ENCODE data around the gene PTGES. TPM values are rescaled to one million over a fixed set of nuclear protein-coding genes. Genes with fewer than 3 reads are reported as not detected.
A peak's percentile ranks its signal among the peaks of the same experiment; 100 is the strongest.

PTGES gene
- polyA plus RNA-seq, 1 donor = 9.2 TPM

DNA sequence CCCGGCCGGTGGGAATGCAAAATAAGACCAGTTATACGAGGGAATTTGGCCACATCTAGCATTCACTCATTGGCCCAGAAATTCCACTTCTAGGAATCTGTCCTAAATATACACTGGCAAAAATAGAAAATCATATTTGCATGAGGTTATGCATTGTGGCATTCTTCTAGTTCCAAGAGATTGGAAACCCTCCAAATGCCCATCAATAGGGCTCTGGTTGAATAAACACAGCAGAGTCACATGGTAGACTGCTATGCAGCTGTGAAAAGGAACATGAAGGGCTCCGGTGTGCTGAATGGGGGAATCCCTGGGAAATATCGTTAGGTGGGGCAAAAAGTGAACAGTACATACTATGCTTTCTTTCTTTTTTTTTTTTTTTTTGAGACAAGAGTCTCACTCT, 36.8 kb downstream of the PTGES start:
- DNase-seq = no peak

DNA sequence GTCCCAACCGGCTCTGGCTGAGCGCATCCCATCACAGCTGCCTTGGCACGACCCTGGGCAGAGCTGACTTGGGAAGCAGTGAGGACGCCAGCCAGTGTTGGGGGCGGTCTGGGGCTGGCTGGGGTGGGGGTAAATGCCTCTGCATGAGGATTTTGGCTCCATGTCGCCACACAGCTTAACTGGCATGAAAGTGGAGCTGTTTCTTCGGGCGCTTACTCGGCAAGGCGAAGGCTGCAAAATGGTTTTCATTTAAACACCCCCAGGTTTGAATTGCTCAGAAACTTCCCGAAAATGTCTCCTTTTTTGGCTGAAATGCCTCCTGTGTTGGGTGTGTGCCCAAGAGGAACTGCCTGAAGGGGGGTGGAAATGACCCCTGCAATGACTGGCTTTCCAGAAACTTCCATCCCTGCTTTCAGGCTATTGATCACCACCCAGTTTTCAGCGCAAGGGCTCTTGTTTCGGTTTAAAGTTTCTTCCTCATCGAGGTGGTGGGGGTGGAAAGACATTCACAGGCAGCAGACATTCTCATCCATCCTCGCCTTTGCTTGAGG, 38.3 kb downstream of the PTGES start:
- DNase-seq = no peak

DNA sequence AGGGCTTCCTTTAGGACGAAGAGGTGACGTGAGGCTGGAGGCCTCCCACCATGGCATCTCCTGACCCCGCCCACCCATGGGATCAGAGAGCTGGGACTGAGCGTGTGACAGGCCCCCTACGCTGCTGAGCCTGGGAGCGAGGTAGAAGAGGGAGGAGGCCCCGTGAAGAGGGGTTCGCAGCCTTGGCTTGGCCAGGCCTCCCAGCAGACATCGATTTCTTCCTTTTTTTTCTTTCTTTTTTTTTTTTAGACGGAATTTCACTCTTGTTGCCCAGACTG, 39.5 kb downstream of the PTGES start:
- DNase-seq = no peak

DNA sequence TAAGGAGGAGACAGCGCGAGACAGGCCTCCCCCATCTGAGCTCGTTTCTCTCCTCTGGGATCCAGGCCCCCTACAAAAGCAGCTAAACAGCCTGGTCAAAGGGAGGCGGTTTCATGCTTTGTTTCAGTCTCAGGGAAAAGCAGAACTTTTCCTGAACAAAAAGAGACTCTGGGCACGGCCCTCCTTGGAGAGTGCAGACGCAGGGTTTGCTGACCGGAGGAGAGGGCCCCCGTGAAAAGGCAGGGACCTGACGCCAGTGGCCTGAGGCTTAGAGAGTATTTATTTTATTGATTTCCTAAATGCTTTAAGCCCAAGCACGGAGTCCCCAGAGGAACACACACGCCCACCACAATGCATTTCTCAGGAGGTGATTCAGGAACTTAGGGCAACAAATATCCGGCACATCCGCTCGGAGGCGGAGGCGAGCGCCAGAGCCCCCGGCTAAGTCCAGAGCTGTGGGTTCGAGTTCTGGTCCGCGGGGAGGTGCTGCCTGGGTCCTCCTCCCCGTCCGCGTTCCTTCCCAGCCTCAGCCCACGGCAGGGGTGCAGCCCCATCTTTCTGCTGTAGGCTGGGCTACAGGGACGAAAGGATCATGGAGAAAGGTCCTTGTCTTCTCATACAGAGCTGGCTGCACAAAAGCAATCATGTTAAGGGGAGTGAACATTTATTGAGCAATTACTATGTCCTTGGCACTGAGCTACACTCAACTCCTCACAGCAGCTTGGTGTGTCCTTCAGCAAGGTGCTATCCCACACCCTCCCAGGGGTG, 40.0 kb downstream of the PTGES start:
- no peak for DNase-seq

DNA sequence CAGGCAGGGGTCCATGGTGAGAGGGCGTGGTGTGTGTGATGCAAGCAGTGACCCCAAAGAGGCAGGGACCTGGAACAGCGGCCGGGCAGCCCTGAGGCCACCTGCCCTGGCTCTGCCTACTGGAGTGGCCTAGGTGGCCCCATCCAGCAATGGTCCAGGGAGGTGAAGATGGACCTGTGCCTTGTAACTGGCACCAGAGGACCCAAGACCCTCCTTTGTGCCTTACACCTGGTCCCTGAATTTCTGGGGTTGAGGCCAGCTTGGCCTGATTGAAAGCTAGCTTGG, 42.7 kb downstream of the PTGES start:
- no peak for DNase-seq

DNA sequence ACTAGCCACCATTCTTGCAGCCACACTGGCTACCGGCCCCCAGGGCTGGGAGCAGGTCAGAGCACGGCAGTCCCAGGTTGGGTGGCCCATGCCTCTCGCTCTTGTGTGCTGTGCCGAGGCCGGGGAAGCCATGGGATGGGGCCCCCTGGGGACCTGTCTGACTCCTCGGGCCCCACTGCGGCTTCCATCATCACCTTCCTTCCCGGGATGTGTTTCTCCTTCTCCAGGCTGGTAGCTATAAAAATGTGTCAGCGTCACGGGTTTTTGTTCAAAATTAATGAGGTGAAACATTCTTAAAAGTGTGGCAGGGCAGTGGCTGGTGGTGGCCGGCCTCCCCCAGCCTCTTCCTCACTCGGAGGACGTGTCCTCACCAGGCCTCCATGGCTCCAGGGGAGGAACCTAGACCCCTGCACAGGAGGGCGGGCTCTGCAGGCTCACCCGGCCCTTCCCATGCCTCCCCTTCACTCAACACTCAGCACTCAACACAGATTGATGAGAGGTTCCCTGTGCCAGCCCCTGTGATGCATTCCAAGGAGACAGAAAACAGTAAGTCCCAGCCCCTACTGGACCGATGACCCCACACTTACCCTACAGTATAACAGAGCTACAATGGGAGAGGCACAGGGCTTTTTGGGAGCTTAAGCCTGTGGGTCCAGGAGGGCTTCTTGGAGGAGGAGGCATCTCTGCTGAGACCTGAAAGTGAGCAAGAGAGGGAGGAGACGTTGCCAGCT, 43.2 kb downstream of the PTGES start:
- DNase-seq = no peak

DNA sequence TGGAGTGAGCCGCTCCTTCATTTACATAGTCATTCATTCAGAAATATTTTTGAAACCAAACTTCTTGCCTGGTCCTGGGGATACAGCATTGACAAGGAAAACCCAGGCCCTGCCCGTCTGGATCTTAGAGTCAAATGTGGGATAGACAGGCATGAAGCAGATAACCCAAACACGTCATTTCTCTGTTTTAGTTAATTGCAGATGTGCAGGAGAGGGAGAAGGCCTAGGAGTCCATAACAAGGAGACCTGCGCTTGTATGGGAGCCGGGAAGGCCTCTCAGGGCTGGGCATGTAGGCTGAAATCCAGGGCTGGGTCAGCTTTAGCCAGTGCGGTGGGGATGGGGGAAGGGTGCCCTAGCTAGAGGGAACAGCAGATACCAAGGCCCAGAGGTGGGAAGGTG, 44.0 kb downstream of the PTGES start:
- DNase-seq = no peak

DNA sequence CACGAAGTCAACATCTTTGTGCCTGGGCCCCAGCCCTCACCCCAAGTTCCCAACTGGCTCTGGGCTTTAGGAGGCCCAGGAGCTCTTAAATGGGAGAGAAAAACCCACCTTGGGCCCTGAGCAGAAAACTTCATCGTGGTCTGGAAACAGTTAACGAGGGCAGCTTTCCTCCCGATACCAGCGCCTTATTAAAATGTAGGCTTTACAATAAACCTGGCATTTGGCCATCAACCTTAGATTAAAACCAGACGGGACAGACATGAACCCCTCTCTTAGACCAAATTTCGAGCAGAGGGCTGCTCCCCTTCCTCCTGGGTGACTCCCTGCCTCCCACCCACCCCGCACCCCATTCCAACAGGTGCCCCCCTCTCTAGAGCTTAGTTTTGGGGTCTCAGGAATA, 48.0 kb downstream of the PTGES start:
- no peak for DNase-seq

DNA sequence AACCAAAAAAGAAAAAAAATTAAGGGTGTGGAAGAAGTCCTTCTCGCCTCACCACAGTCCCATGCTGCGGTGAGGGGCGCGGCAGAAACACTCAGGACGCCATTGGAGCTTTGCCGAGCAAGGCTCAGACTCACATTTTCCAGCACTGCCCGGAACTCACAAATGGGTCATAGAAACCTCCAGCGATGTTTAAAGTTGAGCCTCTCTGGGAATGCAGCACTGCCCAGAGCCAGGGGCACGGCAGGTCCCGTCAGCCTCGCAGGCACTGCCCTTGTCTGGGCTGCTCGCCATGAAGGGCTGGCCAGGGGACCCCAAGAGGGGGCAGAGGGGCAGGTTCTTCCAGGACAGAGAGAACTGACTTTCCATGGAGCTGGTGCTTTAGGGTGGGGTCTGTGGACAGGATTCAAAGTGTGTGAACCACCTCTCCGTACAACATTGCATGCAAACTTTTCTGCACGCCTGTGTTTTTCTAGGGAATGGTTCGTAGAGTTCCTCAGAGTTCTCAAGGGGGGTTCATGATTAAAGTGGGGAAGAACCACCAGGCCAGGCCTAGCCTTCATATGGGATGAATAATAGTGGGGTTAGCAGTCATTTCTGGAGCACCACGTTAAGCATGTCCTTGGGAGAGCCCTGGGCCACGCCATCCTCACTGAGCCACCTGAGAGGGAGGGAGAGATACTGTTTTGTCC, 49.0 kb downstream of the PTGES start:
- DNase-seq = peak; percentile 76

DNA sequence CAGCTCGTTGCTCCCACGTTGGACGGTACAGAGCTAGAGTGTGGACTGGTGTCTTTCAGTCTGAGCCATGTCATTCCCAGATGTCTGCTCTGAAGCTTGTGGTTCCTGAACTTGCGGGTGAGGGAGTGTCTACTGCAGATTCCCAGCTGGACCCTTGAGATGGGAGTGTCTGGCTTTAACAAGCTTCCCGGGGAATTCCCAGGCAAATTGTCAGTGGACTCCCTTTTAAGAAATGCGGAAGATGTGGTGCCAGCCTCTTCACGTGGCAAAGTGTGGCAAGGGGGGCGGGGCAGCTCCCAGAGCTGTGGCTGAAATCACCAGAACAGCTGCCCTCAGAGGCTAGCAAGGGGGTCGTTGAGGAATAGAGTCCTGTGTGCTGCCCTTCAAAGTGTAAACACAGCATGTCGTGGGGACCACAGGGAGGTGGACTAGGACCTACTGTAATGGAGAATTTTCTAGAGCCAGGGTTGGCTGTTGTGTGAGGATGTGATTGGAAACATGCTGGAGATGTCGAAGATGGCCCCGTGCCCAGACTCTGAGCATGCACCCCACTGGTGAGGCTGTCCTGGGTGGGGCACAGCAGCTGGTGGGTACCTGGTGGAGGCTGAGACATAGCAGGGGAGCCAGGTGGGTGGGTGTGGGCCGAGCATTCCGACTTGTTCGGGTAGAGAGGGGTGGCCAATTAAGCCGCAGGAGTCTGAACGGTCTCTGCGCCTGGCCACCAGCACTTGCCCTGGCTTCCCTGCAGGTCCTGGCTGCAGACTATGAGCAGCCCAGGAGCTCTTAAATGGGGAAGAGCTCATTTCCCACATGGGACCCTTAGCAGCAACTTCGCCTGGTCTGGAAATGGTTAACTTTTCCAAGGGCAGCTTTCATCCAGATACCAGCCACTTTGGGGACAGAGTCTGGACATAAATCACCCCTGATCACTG, 50.0 kb downstream of the PTGES start:
- no peak for DNase-seq

DNA sequence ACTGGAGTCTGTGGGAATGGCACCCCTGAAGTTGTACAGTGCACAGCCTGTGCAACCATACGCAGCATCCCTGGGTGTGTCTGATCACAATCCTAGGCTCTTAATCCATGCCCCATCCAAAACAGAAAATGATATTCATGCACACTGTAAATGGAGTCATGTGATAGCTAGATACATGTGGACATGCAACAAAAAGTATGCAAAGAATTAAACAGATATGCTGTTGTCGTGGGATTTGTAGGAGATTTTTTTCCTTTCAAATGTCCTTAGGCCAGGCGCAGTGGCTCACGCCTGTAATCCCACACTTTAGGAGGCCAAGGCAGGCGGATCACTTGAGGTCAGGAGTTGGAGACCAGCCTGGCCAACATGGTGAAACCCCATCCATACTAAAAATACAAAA, 51.3 kb downstream of the PTGES start:
- no peak for DNase-seq

DNA sequence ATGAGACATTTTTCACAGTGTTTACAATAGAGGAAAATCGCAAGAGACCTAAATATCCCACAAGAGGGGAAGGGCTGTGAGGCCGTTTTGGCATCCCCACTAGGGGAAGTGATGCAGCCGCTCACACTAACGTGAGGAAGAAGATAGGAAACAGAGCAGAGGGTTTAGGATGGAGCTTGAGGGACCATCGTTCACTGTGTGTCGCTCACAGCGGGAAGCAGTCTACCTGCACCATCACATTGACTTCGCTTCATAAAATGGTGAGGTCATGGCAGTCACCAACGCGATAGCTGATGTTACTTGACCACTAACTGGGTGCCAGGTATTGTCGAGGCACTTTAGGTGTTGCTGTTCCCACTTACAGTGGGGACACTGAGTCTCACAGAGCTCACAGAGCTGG, 51.8 kb downstream of the PTGES start:
- no peak for DNase-seq

DNA sequence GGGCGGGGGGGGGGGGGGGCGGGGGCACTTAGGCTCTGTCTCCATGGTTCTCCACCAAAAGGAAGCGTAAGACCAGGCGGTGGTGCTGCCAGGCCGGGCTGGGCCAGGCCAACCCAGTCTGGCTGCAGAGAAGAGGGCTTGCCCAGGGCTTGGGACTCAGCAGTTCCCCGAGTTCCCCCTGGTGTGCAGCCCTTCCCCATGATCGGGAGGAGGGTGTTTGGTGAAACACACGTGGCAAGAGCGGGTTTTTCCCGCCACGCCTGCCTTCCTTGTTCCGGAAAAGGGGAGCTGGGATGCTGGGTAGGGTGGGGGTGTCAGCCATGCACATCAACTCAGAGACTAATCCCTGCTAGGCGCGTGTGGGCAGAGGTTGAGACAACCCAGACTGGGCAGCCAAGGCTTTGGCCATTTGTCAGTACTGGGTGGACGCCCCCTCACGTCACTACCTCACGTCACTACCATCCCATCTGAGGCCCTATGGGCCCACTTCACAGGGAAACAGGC, 54.5 kb downstream of the PTGES start:
- DNase-seq = no peak

DNA sequence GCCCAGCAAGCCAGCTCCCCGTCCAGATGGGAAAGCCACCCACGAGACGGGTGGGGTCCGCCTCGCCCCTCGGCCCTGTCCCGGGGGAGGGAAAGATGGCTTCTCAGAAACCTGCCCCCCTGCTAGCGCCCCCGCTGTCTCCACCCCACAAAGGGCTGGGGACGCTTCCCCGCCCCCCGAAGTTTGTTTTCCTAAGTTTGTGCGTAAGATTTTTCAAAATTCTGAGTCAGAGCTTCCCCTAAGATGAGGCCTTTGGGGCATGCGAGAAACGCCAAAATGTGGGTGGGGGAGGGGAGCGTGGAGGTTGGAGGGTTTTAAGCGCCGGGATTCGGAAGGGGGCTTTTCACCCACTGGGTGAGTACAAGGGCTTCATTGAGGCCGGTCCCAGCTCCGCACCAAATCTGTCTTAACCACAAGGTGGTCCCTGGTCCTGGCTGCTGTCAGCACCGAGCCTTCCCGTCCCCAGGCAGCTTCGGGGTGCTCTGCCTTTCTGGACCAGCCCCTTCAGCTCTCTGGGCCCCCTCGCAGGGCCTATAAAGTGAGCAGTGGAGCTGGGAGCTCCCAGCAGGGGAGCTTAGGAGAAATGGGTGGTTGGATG, 55.1 kb downstream of the PTGES start:
- no peak for DNase-seq

DNA sequence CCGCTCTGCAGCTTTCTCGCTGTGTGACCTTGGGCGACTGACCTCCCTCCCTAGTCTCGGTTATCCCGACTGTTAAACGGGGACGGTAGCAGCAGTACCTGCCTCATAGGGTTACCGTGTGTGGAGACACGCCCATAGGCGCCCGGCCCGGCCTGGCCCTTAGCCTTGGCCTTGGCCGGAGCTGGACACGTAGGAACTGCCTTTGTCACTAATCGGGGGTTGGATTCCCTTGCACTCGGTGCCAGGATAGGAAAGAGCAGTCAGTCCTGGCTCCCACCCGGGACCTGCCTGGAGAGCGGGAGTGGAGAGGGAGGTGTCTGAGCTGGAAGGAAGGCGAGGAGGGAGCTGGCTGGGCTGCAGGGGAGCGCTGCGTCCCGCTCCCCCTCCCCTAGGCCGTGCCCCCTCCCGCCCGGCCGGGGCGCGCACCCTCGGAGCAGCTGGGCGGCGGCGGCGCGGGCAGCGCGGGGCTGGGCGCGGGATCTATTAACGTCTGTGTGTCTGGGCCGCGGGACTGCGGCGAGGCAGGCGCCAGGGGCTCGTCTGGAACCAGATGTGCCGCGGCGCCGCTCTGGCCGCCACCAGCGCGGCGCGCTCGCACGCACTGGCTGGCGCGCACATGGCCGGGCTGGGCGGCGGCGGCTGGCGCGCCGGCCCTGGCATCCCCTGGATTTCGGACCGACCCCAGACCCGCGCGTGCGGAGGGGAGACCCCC, 55.7 kb downstream of the PTGES start:
- no peak for DNase-seq

DNA sequence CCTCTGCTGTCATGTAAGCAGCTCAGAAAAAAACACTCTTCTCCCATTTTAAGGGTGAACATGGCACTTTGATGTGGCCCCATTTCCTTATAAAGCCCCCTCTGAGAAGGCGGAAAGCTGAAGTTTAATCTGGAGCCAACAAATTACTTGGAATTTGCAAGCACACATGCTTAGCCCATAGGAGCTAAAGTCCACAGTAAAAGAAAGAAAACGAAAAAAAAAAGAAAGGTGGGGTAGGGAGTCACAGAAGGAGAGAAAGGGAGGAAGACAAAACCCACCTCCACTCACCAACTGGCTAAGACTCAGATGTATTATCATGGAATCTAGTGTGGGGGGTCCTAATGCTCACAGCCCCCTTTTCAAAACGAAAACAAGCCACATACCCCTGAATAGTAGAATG, 57.0 kb downstream of the PTGES start:
- no peak for DNase-seq

DNA sequence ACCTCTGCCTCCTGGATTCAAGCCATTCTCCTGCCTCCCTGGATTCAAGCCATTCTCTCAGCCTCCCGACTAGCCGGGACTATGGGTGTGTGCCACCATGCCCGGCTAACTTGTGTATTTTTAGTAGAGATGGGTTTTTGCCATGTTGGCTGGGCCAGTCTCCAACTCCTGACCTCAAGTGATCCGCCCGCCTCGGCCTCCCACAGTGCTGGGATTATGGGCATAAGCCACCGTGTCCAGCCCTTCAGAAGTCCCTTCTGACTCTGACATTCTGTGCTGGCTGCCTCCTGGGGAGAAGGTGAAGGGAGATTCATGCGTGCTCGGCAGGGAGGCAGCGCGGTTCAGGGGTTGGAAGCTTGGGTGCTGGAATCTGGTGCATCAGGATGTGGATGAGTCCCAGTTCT, 58.6 kb downstream of the PTGES start:
- DNase-seq = no peak

DNA sequence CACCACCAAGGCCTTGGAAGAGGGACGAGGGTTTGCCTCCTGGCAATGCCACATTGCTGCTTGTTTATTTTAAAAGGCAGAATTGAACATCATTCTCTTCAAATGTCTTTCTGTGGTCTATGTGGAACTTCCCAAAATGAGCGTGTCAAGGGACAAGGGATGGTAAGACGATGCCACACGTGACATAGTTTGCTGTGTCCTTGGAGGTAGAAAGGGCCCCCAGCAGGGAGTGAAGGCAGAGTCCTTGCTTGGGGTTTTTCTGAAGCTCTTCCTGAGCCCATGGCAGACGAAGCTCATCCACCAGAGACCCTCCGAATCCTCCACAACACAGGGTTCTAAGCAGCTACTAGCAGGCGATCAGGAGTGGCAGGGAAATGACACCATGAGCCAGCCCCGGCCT, 59.1 kb downstream of the PTGES start:
- no peak for DNase-seq

DNA sequence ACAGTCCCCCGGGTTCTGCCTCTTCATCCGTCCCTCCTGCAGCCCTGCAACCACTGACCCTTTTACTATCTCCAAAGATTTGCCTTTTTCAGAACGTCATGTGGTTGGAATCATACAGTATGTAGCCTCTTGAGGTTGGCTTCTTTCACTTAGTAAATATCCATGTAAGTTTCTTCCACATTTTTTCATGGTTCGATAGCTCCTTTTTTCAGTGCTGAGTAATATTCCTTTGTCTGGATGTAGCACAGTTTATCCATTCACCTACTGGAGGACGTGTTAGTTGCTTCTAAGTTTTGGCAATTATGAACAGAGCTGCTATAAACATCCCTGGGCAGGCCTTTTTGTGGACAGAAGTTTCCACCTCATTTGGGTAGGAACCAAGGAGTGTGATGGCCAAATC, 60.3 kb downstream of the PTGES start:
- DNase-seq = no peak

All from hindlimb muscle (tissue), 1 donor.